ENCODE measurements around the gene SLC5A3.

DNA sequence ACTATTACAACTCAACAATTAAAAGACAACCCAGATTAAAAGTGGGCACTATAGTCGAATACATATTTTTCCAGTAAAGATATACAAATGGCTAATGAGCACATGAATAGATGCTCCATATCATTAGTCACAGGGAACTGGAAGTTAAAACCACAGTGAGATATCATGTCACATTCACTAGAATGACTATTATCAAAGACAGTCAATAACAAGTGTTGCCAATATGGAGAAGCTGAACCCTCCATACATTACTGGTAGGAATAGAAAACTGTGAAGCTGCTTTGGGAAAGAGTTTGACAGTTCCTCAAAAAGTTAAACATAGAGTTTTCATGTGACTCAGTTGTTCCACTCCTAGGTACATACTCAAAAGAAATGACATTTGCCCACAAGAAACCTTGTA lies 30.6 kb upstream of the SLC5A3 start:
- TF ChIP-seq GATA2 (IDR thresholded peaks at IDR 0.05; ENCODE audit: low read depth, low read length) (no peak), GATA3 (IDR thresholded peaks at IDR 0.05; ENCODE audit: low read depth, low read length) (no peak)
